A549 (cell line): ENCODE measurements around the gene NR1D1.

Experiments
- EP300 ChIP-seq, 2 experiments: fragments of >200 bp; sonication (Bioruptor Twin); formaldehyde crosslinking; IDR thresholded peaks; 2 replicates in 1 of 2; 3 replicates in 1 of 2; pipeline ENCODE4 v1.6.1; 2016 to 2017
- HDAC2 ChIP-seq: fragments of 200-600 bp; sonication (generic); IDR thresholded peaks from 2 replicates; pipeline ENCODE4 v1.6.1; 2016
- HOXB5 ChIP-seq: fragments of 250-450 bp; sonication (Bioruptor Pico); IDR thresholded peaks from 2 replicates; pipeline ENCODE4 v1.5.0; 2020; ENCODE audit warnings: mild to moderate bottlenecking, moderate library complexity
- JUN ChIP-seq, 2 experiments: fragments of >200 bp; sonication (Bioruptor Twin); formaldehyde crosslinking; IDR thresholded peaks; 2 replicates in 1 of 2; 3 replicates in 1 of 2; pipeline ENCODE4 v1.6.1; 2016 to 2017
- KDM1A ChIP-seq: fragments of 200-600 bp; sonication (generic); IDR thresholded peaks from 2 replicates; pipeline ENCODE4 v1.6.1; 2016; ENCODE audit warnings: low read depth, mild to moderate bottlenecking
- MAZ ChIP-seq: fragments of 150-350 bp; IDR thresholded peaks from 2 replicates; pipeline ENCODE4 v1.6.1; 2014; ENCODE audit warnings: antibody characterized with exemption, low read depth, low read length, borderline replicate concordance
- RAD21 ChIP-seq, 2 experiments: fragments of >200 bp in 1 of 2; sonication (Bioruptor Twin) in 1 of 2; formaldehyde crosslinking in 1 of 2; IDR thresholded peaks in 1 of 2; conservative IDR thresholded peaks in 1 of 2; 2 replicates in 1 of 2; 3 replicates in 1 of 2; pipeline ENCODE4 v1.6.1; 2012 to 2018; ENCODE audit warnings: inconsistent platforms in 1 of 2
- ZNF302 ChIP-seq: fragments of 250-450 bp; sonication (Bioruptor Pico); IDR thresholded peaks from 2 replicates; pipeline ENCODE4 v1.9.0; 2021; ENCODE audit warnings: inconsistent platforms, mild to moderate bottlenecking, moderate library complexity
- TF ChIP-seq, protein P1 (sequence below): fragments of 150-350 bp; IDR thresholded peaks from 2 replicates; pipeline ENCODE4 v1.6.1; 2014; ENCODE audit warnings: low read depth, mild to moderate bottlenecking, low read length
- TF ChIP-seq, protein P2 (sequence below): fragments of >200 bp; sonication (Bioruptor Twin); formaldehyde crosslinking; IDR thresholded peaks from 3 replicates; pipeline ENCODE4 v1.5.1; 2016
- TF ChIP-seq, protein P3 (sequence below): IDR thresholded peaks from 2 replicates; pipeline ENCODE4 v1.6.1; 2012

DNA sequence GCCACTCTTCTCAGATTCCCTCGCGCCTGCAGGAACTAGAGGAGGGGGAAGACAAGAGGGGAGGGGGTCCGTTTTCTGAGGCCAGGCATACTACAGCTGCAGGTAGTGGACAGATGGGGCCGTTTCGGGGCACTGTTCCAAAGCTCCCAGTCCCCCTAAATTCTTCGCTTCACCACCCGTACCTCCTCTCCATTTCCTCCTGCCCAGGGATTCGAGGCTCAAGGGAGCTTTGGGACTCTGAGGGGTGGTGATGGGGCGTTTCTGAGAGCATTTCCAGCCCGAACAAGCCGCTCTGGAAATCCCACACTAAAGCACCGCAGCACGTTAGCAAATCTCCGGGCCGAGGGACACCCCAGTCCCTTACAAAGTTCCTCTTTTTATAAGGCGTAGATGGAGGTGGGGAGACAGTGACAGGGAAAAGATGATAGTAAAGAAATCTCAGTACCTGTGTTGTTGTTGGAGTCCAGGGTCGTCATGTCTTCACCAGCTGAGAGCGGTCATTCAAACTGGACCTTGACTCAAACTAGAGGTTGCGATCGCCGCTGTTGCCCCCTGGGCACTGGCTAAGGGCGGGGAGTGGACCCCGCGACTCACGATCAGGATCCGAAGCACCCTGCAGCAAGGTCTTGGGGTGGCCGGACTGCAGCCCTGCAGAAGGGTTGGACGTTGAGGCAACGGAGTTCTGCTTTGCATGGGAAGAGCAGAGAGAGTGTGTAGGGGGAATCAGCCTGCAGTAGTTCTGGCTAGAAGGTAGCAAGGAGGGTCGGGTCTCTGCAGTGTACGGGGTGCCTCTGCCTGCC lies 570 bp downstream of the NR1D1 start:
- TF ChIP-seq, protein P1, sequence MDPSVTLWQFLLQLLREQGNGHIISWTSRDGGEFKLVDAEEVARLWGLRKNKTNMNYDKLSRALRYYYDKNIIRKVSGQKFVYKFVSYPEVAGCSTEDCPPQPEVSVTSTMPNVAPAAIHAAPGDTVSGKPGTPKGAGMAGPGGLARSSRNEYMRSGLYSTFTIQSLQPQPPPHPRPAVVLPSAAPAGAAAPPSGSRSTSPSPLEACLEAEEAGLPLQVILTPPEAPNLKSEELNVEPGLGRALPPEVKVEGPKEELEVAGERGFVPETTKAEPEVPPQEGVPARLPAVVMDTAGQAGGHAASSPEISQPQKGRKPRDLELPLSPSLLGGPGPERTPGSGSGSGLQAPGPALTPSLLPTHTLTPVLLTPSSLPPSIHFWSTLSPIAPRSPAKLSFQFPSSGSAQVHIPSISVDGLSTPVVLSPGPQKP, result no peak
- TF ChIP-seq JUN (IDR thresholded peaks at IDR 0.05) (no peak), KDM1A (no peak), RAD21 (conservative IDR thresholded peaks at IDR 0.05 in 1 of 2, IDR thresholded peaks at IDR 0.05 in 1 of 2) (no peak), HOXB5 (CRISPR knock-in tag) (no peak), EP300 (IDR thresholded peaks at IDR 0.05) (no peak), MAZ (no peak), HDAC2 (no peak), ZNF302 (CRISPR knock-in tag) (no peak)
- TF ChIP-seq, protein P2, sequence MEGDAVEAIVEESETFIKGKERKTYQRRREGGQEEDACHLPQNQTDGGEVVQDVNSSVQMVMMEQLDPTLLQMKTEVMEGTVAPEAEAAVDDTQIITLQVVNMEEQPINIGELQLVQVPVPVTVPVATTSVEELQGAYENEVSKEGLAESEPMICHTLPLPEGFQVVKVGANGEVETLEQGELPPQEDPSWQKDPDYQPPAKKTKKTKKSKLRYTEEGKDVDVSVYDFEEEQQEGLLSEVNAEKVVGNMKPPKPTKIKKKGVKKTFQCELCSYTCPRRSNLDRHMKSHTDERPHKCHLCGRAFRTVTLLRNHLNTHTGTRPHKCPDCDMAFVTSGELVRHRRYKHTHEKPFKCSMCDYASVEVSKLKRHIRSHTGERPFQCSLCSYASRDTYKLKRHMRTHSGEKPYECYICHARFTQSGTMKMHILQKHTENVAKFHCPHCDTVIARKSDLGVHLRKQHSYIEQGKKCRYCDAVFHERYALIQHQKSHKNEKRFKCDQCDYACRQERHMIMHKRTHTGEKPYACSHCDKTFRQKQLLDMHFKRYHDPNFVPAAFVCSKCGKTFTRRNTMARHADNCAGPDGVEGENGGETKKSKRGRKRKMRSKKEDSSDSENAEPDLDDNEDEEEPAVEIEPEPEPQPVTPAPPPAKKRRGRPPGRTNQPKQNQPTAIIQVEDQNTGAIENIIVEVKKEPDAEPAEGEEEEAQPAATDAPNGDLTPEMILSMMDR, result no peak
- TF ChIP-seq, protein P3, sequence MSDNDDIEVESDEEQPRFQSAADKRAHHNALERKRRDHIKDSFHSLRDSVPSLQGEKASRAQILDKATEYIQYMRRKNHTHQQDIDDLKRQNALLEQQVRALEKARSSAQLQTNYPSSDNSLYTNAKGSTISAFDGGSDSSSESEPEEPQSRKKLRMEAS, result no peak
